DND-41 (cell line): Measurements from ENCODE around the gene SLC12A6.

Experiments
- ATAC-seq: fragments of 200-7000 bp; cut with Tn5 transposase; 3 replicates; pipeline ENCODE4 v1.9.1; 2021; ENCODE audit warnings: low read depth; ENCODE audit not compliant: insufficient read depth
- DNase-seq: peaks from one replicate; pipeline ENCODE4 v3.0.0-alpha.2; 2020
- H2AFZ ChIP-seq: 2 replicates; pipeline ENCODE4 v1.6.0; 2012; ENCODE audit warnings: low read depth, low read length
- H3K27ac ChIP-seq: 2 replicates; pipeline ENCODE4 v1.5.1; 2012; ENCODE audit warnings: low read length, inconsistent platforms
- H3K27me3 ChIP-seq: fragments of 200-600 bp; sonication (generic); 2 replicates; pipeline ENCODE4 v1.6.0; 2012; ENCODE audit warnings: low read length, mild to moderate bottlenecking, inconsistent platforms; ENCODE audit not compliant: insufficient read depth, poor library complexity
- H3K36me3 ChIP-seq: 2 replicates; pipeline ENCODE4 v1.5.1; 2012; ENCODE audit warnings: low read length, inconsistent platforms; ENCODE audit not compliant: insufficient read depth
- H3K4me1 ChIP-seq: 2 replicates; pipeline ENCODE4 v1.5.1; 2012; ENCODE audit warnings: mild to moderate bottlenecking, low read length; ENCODE audit not compliant: insufficient read depth
- H3K4me2 ChIP-seq: 2 replicates; pipeline ENCODE4 v1.6.0; 2012; ENCODE audit warnings: mild to moderate bottlenecking, moderate library complexity, low read length, inconsistent platforms; ENCODE audit not compliant: insufficient read depth
- H3K4me3 ChIP-seq, 2 experiments: fragments of 200-600 bp in 1 of 2; shearing (Covaris generic) in 1 of 2; 2 replicates each; pipeline ENCODE4 v1.5.1; 2012 to 2016; ENCODE audit warnings: inconsistent platforms in 2 of 2, low read length in 2 of 2, mild to moderate bottlenecking in 2 of 2, low read depth in 1 of 2, moderate library complexity in 1 of 2
- H3K79me2 ChIP-seq: 2 replicates; pipeline ENCODE4 v1.6.0; 2012; ENCODE audit warnings: low read length, inconsistent platforms; ENCODE audit not compliant: insufficient read depth
- H3K9ac ChIP-seq: 2 replicates; pipeline ENCODE4 v1.6.0; 2012; ENCODE audit warnings: low read depth, mild to moderate bottlenecking, inconsistent platforms, low read length, moderate library complexity
- H3K9me3 ChIP-seq: 2 replicates; pipeline ENCODE4 v1.5.1; 2012; ENCODE audit warnings: low read length, moderate library complexity, mild to moderate bottlenecking, inconsistent platforms; ENCODE audit not compliant: insufficient read depth, severe bottlenecking
- H4K20me1 ChIP-seq: 2 replicates; pipeline ENCODE4 v1.6.0; 2012; ENCODE audit warnings: low read length; ENCODE audit not compliant: insufficient read depth
- EZH2 ChIP-seq: IDR thresholded peaks from 3 replicates; pipeline ENCODE4 v1.6.1; 2012; ENCODE audit warnings: borderline replicate concordance, low read depth, mild to moderate bottlenecking, moderate library complexity, low read length, inconsistent platforms; ENCODE audit not compliant: severe bottlenecking
- TF ChIP-seq, protein P1 (sequence below): IDR thresholded peaks from 2 replicates; pipeline ENCODE4 v1.5.1; 2012; ENCODE audit warnings: borderline replicate concordance, low read length, moderate library complexity, mild to moderate bottlenecking; ENCODE audit not compliant: poor library complexity, severe bottlenecking; ENCODE audit errors: extremely low read depth

SLC12A6 gene

DNA sequence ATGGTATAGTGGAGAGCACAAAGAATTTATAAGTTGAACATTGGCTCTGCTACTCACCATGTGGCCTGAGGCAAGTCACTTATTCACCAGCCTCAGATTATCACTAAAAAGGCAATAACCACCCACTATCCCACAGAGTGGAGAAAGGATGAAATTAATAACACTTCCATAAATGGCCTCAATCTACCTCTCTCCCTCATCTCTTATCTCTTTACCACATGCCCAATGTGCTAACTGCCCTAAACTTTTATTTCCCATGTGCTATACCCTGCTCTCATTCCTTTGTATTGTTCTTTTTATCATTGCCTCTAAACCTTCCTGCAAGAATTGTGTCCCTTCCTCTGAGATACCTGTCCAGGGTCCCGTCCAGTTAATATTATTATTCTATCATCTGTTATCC, 26.0 kb downstream of the SLC12A6 start:
- Histone ChIP-seq H3K9me3 (no peaks in the 10 kb centered on the region), H3K79me2 (no peaks in the 10 kb centered on the region), H3K27ac (no peak overlapping the region), H3K27me3 (no peaks in the 10 kb centered on the region), H3K9ac (no peak overlapping the region), H3K36me3 (no peaks in the 10 kb centered on the region; the same call in 1 of the 2 replicates), H4K20me1 (no peaks in the 10 kb centered on the region), H3K4me2 (no peak overlapping the region), H2AFZ (no peak overlapping the region), H3K4me3 (no peak overlapping the region), H3K4me1 (no peaks in the 10 kb centered on the region)
- no peak for TF ChIP-seq EZH2
- TF ChIP-seq, protein P1, sequence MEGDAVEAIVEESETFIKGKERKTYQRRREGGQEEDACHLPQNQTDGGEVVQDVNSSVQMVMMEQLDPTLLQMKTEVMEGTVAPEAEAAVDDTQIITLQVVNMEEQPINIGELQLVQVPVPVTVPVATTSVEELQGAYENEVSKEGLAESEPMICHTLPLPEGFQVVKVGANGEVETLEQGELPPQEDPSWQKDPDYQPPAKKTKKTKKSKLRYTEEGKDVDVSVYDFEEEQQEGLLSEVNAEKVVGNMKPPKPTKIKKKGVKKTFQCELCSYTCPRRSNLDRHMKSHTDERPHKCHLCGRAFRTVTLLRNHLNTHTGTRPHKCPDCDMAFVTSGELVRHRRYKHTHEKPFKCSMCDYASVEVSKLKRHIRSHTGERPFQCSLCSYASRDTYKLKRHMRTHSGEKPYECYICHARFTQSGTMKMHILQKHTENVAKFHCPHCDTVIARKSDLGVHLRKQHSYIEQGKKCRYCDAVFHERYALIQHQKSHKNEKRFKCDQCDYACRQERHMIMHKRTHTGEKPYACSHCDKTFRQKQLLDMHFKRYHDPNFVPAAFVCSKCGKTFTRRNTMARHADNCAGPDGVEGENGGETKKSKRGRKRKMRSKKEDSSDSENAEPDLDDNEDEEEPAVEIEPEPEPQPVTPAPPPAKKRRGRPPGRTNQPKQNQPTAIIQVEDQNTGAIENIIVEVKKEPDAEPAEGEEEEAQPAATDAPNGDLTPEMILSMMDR, result no peak
- no peak for ATAC-seq
- no peak for DNase-seq

DNA sequence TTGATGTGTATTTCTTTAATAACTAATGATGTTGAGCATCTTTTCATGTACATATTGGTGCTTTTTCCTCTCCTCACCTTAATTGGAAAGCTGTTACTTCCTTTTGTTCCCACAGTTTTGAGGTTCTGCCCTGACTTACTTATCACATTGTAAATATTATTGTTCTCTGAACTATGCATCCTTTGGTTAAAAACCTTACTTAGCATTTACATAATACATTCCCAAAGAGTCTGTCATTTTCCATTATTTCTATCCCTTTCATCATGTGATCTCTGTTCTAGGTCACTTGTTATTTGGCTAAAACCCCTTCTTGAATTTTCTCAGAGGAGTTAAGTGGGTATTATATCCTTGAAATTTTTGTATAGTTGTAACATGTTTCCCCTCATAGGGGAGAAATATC, 33.0 kb downstream of the SLC12A6 start:
- DNase-seq (no peak), ATAC-seq (no peak)

DNA sequence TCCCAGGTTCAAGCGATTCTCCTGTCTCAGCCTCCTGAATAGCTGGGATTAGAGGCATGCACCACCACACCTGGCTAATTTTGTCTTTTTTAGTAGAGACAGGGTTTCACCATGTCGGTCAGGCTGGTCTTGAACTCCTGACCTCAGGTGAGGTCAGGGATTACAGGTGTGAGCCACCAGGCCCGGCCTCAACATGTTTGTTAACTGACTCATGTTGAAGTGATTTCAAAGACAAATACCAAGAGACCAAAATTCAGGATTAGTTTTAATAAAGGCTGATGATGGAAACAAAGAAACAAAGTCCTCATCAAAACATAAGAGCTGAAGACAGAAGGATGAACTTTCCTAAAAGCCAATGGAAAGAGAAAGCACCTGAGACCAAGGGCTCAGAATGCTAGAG, 36.5 kb downstream of the SLC12A6 start:
- H3K27ac ChIP-seq, result no peak overlapping the region
- no peaks in the 10 kb centered on the region for H3K27me3 ChIP-seq
- no peak for TF ChIP-seq EZH2
- TF ChIP-seq, protein P1, result no peak
- H2AFZ ChIP-seq, result no peak overlapping the region
- no peak overlapping the region for H3K4me2 ChIP-seq
- no peak overlapping the region for H3K9ac ChIP-seq
- H3K79me2 ChIP-seq, result no peaks in the 10 kb centered on the region
- H3K9me3 ChIP-seq, result no peaks in the 10 kb centered on the region
- H3K4me1 ChIP-seq, result no peaks in the 10 kb centered on the region
- ATAC-seq (no peak), DNase-seq (no peak)
- no peak overlapping the region for H3K4me3 ChIP-seq
- no peaks in the 10 kb centered on the region for H4K20me1 ChIP-seq
- no peaks in the 10 kb centered on the region for H3K36me3 ChIP-seq

More for the DNA sequence above, 33.0 kb downstream of the SLC12A6 start:
- H3K9ac ChIP-seq, result no peak overlapping the region
- TF ChIP-seq EZH2, result no peak
- TF ChIP-seq, protein P1, result no peak
- H3K36me3 ChIP-seq, result no peaks in the 10 kb centered on the region
- H3K4me1 ChIP-seq, result no peaks in the 10 kb centered on the region
- no peak overlapping the region for H2AFZ ChIP-seq
- no peaks in the 10 kb centered on the region for H4K20me1 ChIP-seq
- no peak overlapping the region for H3K4me3 ChIP-seq
- H3K4me2 ChIP-seq, result no peak overlapping the region
- H3K27ac ChIP-seq, result no peak overlapping the region
- no peaks in the 10 kb centered on the region for H3K9me3 ChIP-seq
- no peaks in the 10 kb centered on the region for H3K27me3 ChIP-seq
- no peaks in the 10 kb centered on the region for H3K79me2 ChIP-seq

DNA sequence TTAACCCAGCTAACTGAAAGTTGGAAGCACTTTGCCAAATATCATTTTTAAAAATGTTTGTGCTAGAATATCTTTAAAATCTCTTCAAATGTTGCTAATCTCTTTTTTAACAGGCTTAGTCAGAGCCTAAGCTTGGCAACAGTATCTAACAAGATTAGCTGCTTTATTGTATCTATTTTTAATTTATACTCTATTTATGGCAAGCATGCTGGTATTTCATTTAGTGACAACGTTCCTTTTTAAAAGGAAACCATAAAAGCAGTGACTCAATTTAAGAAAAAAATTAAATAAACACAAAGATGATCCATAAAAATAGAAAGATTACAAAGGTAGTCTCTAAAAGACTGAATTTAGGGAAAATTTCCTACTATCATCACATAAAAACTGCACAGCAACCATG, 40.5 kb downstream of the SLC12A6 start:
- DNase-seq, result no peak
- Histone ChIP-seq H3K79me2 (no peaks in the 10 kb centered on the region), H4K20me1 (no peaks in the 10 kb centered on the region), H3K36me3 (no peaks in the 10 kb centered on the region), H2AFZ (no peak overlapping the region), H3K4me3 (no peak overlapping the region), H3K9ac (no peak overlapping the region), H3K27me3 (no peaks in the 10 kb centered on the region), H3K4me1 (no peaks in the 10 kb centered on the region), H3K27ac (no peak overlapping the region), H3K9me3 (no peaks in the 10 kb centered on the region), H3K4me2 (no peak overlapping the region)
- ATAC-seq, result no peak
- TF ChIP-seq, protein P1, result no peak
- no peak for TF ChIP-seq EZH2
